ENCODE measurements around the gene ERP44. TPM values are rescaled to one million over a fixed set of nuclear protein-coding genes. Genes with fewer than 3 reads are reported as not detected.
"Not testable (repeated sequence)": the region's sequence is repeated elsewhere in the genome, so short reads cannot be mapped to it uniquely, and the experiment has no call there.

The ERP44 gene
- total RNA-seq, 1 donor from 2014 or later = 13.5 TPM

- Histone ChIP-seq H3K36me3 (peaks cover 0 to 17% of the 10 kb centered on the region in 2 donors), H3K4me1 (no peaks in the 10 kb centered on the region), H3K9me3 (no peaks in the 10 kb centered on the region), H3K27ac (no peak overlapping the region), H3K27me3 (no peaks in the 10 kb centered on the region), H3K4me3 (no peak overlapping the region)
- intact Hi-C loops (cut with DNase I) = no loop called here
- TF ChIP-seq CTCF (IDR thresholded peaks at IDR 0.05) (no peak), POLR2A (IDR thresholded peaks at IDR 0.05) (no peak), POLR2AphosphoS5 (IDR thresholded peaks at IDR 0.05; ENCODE audit: insufficient read depth in 1 of 2, low read depth in 1 of 2) (no peak)
- DNase-seq (ENCODE audit: extremely low spot score in 2 of 2) = no peak
These were observed 86.5 kb downstream of the ERP44 start for GRCh38 chr9:100012279-100012678.

GRCh38 chr9:100011062-100011681, 87.6 kb downstream of the ERP44 start:
- H3K4me3 ChIP-seq = no peak overlapping the region
- no peaks in the 10 kb centered on the region for H3K4me1 ChIP-seq
- no peaks in the 10 kb centered on the region for H3K27me3 ChIP-seq
- no peak overlapping the region for H3K27ac ChIP-seq
- TF ChIP-seq POLR2A (IDR thresholded peaks at IDR 0.05) (no peak), POLR2AphosphoS5 (IDR thresholded peaks at IDR 0.05; ENCODE audit: insufficient read depth in 1 of 2, low read depth in 1 of 2) (no peak), CTCF (IDR thresholded peaks at IDR 0.05) (no peak)
- peaks cover 0 to 15% of the 10 kb centered on the region in 2 donors for H3K36me3 ChIP-seq
- H3K9me3 ChIP-seq = no peaks in the 10 kb centered on the region
- no peak for DNase-seq (ENCODE audit: extremely low spot score in 2 of 2)
- intact Hi-C loops (cut with DNase I) = no loop called here

GRCh38 chr9:99999797-100000196, 99.0 kb downstream of the ERP44 start:
- no peak for TF ChIP-seq CTCF (IDR thresholded peaks at IDR 0.05)
- no peak for TF ChIP-seq POLR2AphosphoS5 (IDR thresholded peaks at IDR 0.05; ENCODE audit: insufficient read depth in 1 of 2, low read depth in 1 of 2)
- no peak for TF ChIP-seq POLR2A (IDR thresholded peaks at IDR 0.05)
- Histone ChIP-seq H3K36me3 (peaks cover 0 to 18% of the 10 kb centered on the region in 2 donors), H3K4me1 (no peaks in the 10 kb centered on the region), H3K27me3 (no peaks in the 10 kb centered on the region), H3K9me3 (no peaks in the 10 kb centered on the region), H3K4me3 (no peak overlapping the region), H3K27ac (no peak overlapping the region)
- intact Hi-C loops (cut with DNase I) = no loop called here
- DNase-seq (ENCODE audit: extremely low spot score in 2 of 2) = no peak

- H3K4me1 ChIP-seq = no peaks in the 10 kb centered on the region
- no peak overlapping the region for H3K27ac ChIP-seq
- H3K36me3 ChIP-seq = peaks cover 0 to 10% of the 10 kb centered on the region in 2 donors
- H3K4me3 ChIP-seq = no peak overlapping the region
- DNase-seq (ENCODE audit: extremely low spot score in 2 of 2) = no peak
- H3K9me3 ChIP-seq = no peaks in the 10 kb centered on the region
- intact Hi-C loops (cut with DNase I) = no loop called here
- H3K27me3 ChIP-seq = no peaks in the 10 kb centered on the region
- TF ChIP-seq CTCF (IDR thresholded peaks at IDR 0.05) = no peak
- no peak for TF ChIP-seq POLR2AphosphoS5 (IDR thresholded peaks at IDR 0.05; ENCODE audit: insufficient read depth in 1 of 2, low read depth in 1 of 2)
- TF ChIP-seq POLR2A (IDR thresholded peaks at IDR 0.05) = no peak
These were observed 99.9 kb downstream of the ERP44 start for GRCh38 chr9:99998866-99999265.

DNA sequence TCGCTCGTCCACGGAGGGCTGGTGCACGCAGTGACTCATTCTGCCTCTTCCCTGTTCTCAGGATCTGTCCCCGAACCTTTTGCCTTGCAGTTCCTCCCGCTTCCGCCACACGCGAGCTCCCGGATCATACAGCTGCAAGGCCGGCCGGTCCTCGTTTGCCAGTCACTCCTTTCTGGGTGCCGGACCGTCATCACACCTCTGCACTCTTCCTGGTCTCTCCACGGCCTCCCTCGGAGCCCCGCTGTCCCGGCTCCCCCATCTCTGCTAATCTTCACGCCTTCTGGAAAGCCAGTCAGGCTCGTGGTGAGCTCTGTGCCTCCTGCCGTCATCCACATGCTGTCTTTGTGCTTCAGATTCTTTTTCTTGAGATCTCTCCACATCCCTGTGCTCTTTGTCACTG, 100.5 kb downstream of the ERP44 start:
- intact Hi-C loops (cut with DNase I) = no loop called here
- TF ChIP-seq POLR2A (IDR thresholded peaks at IDR 0.05) (no peak), CTCF (IDR thresholded peaks at IDR 0.05) (no peak), POLR2AphosphoS5 (IDR thresholded peaks at IDR 0.05; ENCODE audit: insufficient read depth in 1 of 2, low read depth in 1 of 2) (no peak)
- DNase-seq (ENCODE audit: extremely low spot score in 2 of 2) = no peak
- Histone ChIP-seq H3K4me3 (no peak overlapping the region), H3K27me3 (no peaks in the 10 kb centered on the region), H3K9me3 (no peaks in the 10 kb centered on the region), H3K27ac (no peak overlapping the region), H3K36me3 (peaks cover 0 to 4% of the 10 kb centered on the region in 2 donors), H3K4me1 (no peaks in the 10 kb centered on the region)

DNA sequence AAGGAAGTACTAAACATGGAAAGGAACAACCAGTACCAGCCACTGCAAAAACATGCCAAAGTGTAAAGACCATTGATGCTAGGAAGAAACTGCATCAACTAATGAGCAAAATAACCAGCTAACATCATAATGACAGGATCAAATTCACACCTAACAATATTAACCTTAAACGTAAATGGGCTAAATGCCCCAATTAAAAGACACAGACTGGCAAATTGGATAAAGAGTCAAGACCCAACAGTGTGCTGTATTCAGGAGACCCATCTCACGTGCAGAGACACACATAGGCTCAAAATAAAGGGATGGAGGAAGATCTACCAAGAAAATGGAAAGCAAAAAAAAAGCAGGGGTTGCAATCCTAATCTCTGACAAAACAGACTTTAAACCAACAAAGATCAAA, 108.3 kb downstream of the ERP44 start:
- H3K27me3 ChIP-seq; H3K36me3 ChIP-seq; H3K9me3 ChIP-seq; H3K4me1 ChIP-seq; intact Hi-C loops (cut with DNase I); H3K4me3 ChIP-seq; DNase-seq (ENCODE audit: extremely low spot score in 2 of 2); H3K27ac ChIP-seq: not testable (repeated sequence)

Data from vagina (tissue), 2 donors.